Stimulated activated CD4-positive, alpha-beta T cell treated with anti-CD3 and anti-CD28 coated beads, Interleukin-1b, Interleukin-23, amount 100 ng/mL, for 48 hours (primary cell): ENCODE measurements around the gene INO80D.
"Not testable (repeated sequence)": the region's sequence is repeated elsewhere in the genome, so short reads cannot be mapped to it uniquely, and the experiment has no call there.

Experiments used
- DNase-seq: peaks from one replicate; pipeline ENCODE4 v3.0.0-alpha.2; 2020

INO80D gene, protein sequence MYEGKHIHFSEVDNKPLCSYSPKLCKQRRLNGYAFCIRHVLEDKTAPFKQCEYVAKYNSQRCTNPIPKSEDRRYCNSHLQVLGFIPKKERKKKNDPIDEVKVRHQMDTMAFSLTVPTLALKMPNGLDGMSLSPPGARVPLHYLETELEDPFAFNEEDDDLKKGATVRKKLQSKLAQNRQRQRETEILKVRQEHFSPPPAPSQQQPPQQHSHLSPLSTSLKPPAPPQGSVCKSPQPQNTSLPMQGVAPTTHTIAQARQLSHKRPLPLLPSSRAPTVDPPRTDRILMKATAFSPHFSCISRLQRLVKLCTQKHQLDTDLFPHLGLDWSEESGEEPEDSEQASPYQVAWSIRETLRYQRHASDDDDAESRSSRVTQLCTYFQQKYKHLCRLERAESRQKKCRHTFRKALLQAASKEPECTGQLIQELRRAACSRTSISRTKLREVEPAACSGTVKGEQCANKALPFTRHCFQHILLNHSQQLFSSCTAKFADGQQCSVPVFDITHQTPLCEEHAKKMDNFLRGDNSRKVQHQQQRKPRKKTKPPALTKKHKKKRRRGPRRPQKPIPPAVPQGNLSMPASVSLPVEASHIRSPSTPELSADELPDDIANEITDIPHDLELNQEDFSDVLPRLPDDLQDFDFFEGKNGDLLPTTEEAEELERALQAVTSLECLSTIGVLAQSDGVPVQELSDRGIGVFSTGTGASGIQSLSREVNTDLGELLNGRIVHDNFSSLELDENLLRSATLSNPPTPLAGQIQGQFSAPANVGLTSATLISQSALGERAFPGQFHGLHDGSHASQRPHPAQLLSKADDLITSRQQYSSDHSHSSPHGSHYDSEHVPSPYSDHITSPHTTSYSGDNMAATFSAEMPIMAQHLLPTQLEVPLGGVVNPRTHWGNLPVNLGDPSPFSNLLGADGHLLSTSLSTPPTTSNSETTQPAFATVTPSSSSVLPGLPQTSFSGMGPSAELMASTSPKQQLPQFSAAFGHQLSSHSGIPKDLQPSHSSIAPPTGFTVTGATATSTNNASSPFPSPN

DNA sequence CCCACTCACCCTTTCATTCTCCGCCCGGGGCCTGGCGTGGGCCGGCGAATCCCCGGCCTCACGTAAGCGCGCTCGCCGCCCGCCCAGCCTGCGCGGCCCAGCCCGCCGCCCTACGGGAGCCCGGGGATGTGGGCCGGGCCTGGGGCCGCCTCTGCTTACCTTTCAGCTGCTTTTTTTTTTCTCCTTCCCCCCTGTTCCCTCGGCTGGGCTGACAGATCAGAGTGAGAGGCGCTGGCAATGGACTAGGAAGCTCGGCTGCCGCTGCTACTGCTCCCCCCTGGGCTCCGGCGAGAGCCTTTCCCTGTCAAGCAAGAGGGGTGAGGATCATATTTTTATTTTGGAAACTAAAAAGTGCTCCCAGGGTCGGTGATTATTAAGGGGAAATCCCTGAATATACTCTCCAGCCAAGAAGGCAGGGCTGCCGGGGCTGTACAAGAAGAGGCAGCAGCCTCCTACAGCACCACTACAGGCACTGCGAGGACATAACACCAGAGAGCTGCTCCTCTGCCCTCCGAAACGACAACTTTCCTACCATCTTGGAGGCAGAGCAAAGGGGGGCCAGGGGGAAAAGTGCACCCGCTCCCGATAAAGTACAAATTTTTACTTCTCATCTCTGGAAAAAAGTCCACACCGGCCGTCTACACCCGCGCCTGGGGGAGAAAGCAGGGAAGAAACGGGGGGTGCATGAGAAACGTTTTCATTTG is at the start of gene INO80D:
Gene INO80D (minus strand): TSS at position 433 of the 704 bp plus-strand sequence. CDS start 23,158 bp downstream, outside the sequence.
- DNase-seq = peak; percentile 85

DNA sequence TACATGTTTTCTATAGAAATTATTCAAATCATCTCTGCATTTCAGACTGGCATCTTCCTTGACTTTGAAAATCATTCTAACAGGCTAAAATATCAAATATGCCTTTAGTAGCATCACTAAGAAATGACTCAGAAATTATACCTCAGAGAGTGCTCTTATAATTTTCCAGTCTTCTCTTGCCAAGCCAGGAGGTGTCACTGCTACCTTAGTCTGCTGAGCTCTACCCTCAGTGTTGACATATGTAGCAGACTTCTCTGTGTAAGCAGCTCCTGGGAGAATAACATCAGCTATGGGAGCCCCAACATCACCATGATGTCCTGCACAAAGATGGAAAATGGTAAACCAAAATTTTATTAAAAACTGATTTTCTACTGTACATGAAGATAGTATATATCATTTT is 41.7 kb upstream of the INO80D start:
- no peak for DNase-seq

DNA sequence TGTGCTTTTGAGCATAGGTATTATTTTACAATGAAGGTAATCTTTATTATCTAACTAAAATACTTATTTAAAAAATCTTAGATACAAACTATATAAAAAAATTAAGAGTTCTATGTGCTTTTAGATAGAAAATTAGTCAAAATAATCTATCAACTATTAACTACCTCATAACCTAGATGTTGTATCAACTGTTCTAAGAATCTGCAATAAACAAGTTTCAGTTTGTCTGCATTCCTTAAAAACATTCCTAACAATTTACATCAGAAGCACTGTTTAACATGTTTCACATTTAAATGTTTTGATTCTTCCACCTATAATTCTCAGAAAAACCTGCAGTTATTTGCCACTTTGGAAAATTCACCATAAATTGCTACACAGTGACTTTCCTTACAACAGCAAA is 39.9 kb upstream of the INO80D start:
- no peak for DNase-seq

DNA sequence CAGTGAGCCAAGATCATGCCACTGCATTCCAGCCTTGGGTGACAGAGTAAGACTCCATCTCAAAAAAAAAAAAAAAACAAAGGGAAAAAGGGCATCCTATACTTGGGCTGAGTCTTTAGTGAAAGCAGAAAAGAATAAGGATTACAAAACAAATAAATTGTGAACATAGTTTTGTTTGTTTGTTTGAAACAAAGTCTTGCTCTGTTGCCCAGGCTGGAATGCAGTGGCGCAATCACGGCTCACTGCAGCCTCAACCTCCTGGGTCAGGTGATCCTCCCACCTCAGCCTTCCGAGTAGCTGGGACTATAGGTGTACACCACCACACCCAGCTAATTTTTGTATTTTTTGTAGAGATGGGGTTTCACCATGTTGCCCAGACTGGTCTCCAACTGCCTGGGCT is 36.6 kb upstream of the INO80D start:
- not testable (repeated sequence) for DNase-seq

DNA sequence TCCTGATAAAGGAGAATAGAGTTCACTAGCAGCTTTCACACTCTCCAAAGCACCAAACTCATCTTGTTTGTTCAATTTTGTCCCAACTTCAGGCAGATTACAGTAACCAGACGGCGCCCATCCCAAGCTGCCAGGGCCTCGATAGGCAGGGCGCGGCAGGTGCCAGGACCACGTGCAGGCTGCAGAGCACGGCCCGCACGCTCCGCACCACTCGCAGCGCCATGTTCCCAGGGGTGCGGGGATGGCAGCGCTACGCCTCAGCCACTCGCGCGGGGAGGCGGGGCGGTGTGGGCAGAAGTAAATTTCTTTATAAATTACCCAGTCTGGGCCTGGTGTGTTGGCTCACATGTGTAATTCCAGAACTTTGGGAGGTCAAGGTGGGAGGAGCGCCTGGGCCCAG is 30.3 kb upstream of the INO80D start:
- DNase-seq = no peak

DNA sequence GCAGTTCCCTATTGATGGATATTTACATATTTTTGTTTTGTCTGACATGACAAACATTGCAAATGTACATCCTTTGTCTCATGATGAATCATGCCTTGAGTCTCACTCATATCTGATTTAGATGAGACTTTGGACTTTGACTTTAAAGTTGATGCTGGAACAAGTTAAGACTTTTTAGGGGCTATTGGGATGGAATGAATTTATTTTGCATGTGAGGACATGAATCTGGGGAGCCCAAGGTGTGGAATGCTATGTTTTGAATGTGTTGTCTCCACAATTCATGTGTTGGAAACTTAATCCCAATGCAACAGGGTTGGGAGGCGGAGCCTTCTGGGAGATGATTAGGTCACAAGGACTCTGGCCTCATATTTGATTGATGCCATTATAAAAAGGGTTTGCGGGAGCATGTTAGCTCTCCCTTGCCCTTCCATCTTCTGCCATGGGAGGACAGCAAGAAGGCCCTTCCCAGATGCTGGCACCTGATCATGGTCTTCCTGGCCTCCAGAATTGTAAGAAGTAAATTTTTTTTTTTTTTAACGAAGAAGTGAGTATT is 29.1 kb upstream of the INO80D start:
- no peak for DNase-seq

DNA sequence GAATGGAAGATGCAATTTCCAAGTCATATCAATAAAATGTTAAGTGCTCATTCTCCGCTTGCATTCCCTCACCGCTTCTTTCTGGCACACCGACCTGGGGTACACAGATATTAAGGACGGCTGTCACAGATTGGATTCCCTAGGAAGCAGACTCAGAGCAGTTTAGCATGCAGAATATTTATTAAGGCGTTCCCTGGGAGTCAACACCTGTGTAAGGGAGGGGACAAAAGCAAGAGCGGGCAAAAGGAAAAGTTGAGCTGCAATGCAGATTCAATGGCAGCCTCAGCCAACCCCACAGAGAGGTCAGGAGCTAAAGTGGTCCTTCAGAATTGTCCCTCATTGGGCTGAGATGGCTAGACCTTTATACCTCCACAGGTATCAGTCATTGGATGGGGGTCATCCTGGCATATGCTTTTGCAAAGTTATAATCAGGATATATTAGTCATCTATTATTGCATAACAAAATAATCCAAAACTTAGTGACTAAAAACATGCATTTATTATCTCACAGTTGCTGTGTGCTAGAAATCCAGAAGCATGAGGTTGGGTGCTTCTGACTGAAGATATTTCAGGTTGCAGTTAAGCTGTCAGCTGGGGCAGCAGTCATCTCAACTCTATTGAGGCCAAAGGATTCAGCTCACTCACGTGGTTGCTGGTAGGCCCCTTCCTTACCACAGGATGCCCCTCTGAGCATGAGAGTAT is 27.0 kb upstream of the INO80D start:
- no peak for DNase-seq

DNA sequence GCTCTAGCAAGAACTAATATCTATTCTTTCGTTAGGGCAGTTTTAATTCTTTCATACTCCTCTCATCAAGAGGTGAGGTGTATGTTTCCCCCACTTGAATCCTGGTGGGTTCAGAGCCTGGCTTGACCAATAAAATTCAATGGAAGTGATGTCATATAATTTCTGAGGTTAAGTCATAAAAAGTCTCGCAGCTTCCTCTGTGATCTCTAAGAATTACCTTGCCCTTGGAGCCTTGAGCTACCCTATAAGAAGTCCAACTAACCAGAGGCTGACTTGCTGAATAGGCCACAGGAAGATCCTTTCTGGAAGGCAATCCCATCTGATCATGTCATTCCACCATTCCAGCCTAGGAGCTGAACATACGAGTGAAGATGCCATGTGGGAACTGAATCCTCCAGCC is 26.1 kb upstream of the INO80D start:
- DNase-seq = no peak

DNA sequence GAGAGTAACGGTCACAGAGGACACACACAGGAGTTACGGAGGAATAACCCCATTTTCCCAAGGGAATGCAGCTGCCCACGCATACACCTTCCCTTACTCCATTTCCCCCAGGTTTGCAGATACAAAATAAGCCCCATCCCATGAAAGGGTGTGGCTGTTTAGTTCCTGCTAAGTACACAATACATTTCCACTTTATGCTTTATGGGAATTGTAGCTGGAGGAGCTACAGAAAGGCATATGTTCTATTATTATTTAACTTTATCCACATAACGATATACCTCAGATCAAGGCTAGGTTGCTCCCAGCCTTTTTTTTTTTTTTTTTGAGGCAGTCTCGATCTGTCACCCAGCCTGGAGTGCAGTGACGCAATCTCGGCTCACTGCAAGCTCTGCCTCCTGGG is 22.7 kb upstream of the INO80D start:
- no peak for DNase-seq

DNA sequence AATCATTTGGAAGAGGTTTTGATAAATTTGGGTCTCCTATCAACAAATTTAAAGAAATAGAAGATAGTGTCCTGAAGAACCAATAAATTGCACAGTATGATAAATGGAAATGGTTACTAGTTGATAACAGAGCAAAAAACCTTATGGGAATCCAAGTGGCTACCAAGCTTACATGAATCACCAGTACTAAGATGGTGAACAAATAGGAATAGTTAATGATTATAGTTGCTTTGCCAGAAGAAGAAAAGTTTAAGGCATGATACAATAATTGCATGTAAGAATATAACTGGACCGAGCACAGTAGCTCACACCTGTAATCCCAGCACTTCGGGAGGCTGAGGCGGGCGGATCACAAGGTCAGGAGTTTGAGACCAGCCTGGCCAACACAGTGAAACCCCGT is 19.6 kb upstream of the INO80D start:
- no peak for DNase-seq

DNA sequence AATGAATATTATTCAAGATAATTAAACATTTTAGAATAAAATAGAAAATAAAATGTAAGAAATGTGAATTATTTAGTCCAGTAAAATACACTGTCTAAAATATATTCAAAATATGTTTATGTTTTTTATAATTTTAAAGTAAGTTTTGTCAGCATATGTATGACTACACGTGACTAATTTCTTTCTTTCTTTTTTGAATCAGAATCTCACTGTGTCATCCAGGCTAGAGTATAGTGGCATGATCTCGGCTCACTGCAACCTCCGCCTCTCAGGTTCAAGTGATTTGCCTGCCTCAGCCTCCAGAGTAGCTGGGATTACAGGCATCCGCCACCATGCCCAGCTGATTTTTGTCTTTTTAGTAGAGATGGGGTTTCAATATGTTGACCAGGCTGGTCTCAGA is 19.1 kb upstream of the INO80D start:
- no peak for DNase-seq

DNA sequence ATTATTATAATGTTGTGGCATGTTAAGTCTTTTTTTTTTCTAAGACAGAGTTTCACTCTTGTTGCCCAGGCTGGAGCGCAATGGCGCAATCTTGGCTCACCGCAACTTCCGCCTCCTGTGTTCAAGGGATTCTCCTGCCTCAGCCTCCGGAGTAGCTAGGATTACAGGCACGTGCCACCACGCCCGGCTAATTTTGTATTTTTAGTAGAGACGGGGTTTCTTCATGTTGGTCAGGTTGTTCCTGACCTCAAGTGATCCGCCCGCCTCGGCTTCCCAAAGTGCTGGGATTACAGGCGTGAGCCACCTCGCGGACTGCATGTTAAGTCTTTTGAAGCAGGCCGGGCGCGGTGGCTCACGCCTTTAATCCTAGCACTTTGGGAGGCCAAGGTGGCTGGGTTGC is 12.9 kb upstream of the INO80D start:
- DNase-seq = not testable (repeated sequence)

DNA sequence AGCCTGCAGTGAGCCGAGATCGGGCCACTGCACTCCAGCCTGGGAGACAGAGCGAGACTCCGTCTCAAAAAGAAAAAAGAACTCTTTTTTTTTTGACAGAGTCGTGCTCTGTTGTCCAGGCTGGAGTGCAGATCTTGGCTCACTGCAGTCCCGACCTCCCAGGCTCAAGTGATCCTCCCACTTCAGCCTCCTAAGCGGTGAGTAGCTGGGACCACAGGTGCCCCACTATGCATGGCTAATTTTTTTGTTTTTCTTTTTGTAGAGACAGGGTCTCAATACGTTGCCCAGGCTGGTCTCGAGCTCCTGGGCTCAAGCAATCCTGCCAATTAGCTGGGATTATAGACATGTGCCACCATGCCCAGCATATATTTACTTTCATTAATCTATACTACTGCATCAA is 12.5 kb upstream of the INO80D start:
- DNase-seq = no peak

DNA sequence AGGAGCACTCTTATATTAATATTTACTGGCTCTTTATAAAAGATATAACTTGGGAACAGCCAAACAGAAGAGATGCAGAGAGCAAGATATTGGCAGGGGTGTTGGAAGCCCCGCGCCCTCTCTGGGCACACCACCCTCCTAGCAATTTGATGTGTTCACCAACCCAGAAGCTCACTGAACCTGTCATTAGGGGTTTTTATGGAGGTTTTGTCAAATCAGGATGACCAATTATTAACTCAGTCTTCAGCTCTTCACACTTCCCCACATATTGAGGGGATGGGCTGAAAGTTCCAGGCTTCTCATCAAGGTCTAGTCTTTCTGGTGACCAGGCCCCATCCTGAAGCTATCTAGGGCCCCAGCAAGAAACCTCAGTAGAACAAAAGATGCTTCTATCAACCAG is 10.9 kb upstream of the INO80D start:
- no peak for DNase-seq

DNA sequence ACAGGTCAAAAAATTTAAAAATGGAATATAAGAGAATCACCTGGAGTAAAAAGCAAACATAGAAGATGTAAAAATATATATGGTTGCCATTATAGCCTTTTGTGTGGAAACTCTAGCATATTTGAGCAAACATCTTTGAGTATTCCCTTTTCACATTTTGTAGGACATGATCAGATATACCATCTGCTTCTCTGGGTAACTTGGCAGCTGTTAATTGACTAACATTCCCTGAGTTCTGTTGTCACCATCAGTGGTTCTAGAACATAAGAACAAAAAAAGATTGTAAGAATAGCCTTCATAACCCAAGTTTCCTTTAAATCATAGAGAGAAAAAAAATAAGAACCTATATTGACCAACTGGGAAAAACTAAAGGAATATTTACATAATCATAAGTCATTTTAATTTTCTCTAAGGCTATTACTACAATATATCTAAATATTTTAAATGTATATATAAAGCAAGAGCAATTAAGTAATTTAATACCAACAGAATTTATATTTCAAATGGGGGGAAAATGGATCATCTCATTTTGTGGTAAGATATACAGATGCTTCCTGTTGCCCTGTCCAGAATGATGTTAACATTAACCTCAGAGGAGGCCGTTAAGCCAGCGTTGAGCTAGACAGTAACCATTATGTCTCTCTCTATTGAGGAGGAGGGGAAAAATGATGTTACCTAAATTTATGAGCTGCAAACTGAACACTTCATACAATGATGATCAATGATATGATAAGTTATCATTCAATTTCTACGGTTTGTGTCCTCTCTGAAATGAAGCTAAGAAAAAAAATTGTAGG is 9.8 kb upstream of the INO80D start:
- DNase-seq = no peak

DNA sequence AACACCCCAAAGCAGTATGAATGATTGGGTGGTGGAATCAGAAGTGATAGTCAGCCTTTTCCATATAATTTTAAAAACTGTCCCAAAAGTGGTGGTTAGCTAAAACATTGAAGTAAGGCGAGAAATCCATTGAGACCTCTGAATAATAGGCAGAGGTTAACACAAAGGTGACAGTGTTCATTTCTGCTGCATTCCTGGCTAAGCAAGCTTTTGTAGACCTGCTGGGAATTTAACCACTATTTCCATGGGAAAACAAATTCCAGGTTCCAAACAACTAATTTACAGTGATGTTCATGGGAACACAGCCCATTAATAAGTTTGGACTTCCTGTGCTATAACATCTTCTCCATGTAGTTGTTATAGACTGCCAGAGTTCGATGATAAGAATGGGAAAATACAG is 6.3 kb upstream of the INO80D start:
- DNase-seq = no peak

DNA sequence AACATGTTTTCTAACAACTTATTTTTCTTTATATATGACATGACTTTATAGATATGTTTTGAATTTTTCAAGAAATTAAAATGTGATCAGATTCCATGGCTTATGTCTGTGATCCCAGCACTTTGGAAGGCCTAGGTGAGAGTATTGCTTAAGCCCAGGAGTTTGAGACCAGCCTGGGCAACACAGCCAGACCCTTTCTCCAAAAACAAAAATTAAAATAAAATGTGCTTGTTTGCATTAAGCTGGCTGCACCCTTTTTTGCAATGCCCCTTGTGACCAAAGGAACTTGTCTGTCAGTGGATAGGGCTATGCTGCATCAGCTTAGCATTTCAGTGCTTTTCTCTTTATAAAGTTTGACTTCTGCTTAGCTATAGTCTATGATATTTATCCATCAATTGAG is 2.3 kb upstream of the INO80D start:
- DNase-seq = no peak

DNA sequence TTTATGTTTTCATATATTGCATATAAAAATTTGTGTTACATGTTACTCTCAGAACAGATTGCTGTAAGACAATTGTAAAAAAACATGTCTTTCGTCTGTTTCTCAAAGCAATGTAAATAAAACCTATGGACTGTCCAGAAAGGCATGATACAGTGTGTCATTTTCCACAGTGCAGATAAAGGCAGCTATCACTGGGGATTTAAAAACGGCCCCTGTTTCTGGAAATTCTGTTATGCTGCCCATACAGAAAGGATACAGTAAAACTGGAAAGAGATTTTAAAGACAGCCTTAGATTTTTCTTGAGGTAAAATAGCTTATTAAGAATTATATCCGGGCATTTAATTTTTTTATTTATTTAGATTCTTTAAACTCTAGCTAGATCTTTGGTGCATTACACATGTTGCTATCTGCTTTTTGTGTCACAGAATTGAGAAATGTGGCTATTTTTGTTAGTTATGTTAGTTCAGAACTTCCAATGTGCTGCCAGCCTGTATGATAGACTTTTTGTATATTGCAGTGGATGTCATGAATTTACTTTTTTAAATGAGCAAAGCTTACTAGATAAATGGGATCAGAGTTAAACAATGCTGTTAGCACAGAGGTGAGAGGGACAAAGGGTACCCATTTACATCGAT is 859 bp upstream of the INO80D start:
- no peak for DNase-seq

DNA sequence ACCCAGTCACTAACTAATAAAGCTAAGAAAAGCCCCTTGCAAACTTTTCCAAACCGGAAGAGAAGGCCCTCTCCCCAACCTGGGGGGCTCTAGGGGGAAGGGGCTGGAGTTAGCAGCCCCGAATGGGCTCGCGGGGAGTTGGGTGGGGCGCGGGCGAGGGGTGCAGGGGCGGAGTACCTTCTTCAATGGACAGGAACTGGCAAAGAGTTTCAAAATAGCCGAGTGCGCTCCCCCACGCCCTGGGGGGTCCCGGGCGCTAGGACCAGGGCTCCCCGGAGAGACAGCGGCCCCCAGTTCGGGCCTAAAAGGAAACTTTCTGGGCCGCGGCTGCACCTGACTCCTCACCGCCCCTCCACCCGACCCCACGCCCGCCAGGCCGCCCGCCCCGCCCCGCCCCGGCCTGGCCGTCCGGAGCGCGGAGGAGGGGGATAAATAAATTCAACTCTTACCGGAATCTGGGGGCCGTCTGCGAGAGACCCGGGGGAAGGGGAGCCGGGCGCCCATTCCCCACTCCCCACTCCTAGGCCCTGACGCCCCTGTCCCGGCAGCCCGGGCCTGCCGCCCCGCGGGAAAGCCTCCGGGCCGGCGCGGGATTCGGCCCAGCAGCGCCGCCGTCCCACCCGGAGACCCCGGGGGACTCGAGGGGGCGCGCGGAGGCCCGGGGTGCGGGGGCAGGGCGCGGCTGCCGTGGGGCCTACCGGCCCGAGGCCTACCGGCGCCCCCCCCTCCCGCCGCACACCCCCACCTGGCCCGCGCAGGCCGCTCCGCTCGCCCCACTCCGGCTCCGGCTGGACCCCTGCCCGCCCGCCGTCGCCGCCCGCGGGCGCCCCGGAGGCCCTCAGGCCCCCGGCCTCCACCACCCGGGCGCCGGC is 868 bp downstream of the INO80D start:
- peak; percentile 16 for DNase-seq

DNA sequence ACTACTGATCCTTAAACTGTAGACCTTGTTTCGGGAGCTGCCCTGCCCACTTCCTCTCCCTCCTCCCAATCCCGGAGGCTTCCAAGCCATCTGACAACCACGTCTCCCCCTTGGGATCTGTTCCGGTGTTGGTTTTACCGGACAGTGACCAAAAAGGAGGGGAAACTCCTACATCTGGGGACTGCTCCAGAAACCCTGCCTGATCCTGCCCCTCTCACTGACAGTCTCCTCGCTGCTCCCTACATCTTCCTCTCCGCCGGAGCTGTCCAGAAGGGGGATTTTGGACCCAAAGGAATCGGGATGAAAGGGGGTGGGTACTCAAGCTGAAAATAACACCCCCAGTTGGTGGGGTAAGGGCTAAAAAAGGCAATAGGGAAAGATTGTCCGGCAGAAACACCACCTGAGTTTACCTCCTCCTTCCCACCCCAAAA is 1.5 kb downstream of the INO80D start:
- DNase-seq = peak; percentile 7
